Non-pigmented ciliary epithelial cell (primary cell): ENCODE data around the gene TLCD1.

ENCODE experiments used
- DNase-seq: peaks from one replicate; pipeline ENCODE4 v3.0.0-alpha.2; 2010; ENCODE audit warnings: low read depth

The TLCD1 gene, protein sequence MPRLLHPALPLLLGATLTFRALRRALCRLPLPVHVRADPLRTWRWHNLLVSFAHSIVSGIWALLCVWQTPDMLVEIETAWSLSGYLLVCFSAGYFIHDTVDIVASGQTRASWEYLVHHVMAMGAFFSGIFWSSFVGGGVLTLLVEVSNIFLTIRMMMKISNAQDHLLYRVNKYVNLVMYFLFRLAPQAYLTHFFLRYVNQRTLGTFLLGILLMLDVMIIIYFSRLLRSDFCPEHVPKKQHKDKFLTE

DNA sequence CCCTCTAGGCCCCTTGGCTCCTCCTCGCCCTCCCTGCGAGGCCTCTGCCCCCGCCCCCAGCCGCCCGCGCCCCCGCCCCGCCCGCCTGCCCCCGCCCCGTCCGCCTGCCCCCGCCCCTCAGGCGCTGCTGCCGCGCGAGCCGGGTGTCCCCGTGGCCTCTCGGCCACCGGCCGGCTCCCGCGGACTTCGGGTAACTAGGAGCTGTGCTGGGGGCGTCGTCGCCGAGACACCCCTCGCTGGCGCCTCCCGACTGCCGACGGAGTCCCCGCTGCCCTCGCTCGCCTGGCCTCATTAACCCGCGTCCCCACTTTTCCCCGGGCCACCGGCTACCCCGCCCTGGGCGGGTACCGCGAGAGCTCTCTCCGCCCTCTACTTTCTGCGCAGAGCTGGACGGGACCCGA is at the start of gene TLCD1:
Gene TLCD1, minus strand, starts transcription at position 8 of the 401 bp plus-strand sequence. CDS start 136 bp downstream, outside the sequence.
- no peak for DNase-seq

DNA sequence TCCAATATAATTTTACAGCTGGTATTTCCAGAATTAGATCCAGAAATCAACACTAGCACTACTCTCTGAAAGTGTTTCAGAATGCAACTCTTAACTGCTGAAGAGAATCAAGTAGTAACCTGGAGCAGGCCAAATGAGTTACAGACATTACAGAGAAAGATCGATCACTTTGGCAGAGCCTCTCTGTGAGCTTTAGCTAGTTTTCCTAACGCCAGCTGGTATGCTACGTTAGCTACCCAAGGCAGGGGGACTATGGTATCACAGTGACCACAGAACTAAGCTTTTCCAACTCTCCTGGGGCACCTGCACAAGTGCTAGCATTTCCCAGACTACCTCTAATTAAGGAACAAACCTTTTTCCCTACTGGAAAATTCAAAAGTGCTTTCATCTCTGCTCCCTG is 48.2 kb upstream of the TLCD1 start:
- DNase-seq: no peak

DNA sequence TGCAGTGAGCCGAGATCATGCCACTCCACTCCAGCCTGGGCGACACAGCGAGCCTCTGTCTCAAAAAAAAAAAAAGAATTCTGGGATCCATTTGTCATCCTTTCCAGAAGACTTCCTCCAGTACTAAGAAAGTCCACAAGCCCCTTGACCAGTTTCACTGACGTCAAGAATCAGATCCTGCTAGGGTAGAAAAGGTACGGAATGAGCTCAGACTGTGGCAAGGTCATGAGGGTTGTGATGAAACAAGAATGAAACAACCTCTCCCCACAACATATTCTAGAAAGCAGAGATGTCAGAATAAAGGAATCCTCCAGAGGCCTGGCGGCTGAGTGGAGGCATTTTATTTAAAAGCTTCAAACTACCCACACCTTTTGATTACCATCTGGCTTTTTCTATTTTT is 47.7 kb upstream of the TLCD1 start:
- no peak for DNase-seq

DNA sequence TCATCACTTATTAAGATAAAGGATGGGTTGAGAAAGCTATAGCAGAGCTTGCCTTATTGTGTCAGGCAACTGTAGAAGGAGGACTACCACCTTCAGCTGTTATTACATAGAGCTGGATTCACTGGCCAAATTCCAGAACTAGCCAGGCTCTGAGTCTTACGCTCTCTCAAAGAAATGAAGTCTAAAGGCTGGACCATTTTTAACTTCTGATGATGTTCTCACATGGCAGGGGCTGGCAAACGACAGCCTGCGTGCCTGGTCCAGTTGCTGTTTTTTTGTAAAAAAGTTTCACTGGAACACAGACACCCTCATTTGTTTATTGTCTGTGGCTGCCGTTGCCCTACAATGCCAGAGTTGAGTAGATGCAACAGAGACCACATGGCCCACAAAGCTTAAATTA is 39.0 kb upstream of the TLCD1 start:
- no peak for DNase-seq

DNA sequence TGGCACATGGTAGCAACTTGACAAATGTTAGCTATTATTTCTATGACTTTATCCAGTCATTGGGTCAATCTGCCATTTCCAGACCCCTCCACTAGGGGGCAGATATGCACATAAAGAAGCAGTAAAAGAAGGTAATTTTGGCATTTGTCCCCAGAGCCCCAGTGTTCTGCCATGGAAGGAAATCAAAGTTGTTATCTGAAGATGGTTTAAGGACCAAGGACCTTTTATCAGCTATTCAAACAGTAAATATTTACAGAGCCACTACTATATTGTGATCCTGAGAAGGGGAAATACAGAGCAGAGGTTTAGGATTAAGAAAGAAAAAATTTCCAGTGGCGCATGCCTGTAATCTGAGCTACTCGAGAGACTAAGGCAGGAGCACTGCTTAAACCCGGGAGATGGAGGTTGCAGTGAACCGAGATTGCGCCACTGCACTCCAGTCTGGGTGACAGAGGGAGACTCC is 37.8 kb upstream of the TLCD1 start:
- no peak for DNase-seq

DNA sequence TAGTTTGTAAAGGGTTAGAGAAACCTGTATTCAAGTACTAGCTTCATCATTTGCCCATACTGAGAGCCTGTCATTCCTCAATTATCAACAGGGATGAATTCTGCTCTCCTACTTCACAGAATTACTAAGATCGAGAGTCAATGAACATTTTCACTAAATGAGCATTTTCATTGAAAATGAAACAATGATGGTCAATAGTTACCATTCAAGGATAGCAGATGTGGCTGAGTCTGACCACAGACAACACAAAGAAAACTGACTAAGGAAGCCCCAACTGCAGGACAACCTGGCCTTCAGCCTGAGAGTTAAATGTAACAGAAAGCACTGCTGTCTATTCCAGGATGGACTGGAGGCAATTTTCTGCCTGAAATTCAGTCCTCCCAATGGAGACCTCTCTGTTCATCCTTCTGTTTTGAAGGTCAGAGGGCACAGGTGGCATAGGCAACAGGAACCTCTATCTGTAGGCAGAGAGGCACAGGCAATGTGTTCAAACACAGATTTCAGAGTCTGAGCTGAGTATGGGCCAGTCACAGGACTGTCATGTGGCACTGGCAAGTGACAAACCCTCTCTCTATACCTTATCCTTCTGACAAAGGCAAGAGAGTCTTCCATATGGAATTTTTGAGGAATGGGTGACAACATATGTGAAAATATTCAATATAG is 37.2 kb upstream of the TLCD1 start:
- no peak for DNase-seq

DNA sequence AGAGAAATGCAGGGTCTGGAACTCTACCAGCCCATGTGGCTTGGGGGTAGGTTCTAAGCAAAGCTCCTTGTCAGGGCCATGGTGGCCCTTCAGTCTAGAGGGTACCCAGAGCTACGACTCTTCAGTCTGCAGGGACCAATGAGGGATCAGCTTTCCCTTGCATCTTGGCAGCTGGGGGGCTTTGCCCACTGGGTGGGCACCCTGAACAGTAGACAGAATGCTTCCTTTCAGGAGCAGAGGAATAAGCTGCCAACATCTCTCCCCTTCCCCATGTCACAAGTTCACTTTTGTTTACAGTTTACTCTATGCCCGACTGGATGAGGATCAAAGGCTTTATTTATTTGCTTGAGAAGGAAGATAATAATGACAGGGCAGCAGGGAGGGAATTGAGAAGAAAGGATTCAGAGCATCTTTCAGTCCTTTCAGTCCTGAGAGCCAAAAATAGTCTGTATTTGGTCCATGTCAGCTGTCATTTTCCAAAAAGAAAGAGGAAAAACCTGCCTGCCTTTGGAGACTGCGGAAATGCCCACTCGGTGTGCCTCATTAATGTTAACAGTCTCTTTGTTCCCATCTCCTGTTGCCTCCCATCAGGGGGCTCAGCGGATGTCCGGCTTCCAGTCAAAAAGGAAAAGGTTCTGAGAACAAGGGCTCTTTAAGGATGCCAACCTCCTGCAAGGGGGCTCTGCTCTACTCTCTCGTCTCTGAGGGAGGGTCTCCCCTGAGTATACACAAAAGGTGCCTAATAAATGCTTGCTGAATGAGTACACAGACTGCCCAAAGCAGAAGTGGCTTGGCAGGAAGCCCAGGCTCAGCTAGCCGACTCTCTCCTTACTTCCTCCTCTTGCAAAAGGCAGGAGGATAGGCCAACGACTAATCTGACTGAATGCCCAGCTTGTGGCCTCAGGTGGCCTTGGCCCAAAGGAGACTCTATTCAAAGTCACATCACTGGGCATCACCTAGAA is 34.8 kb upstream of the TLCD1 start:
- peak; percentile 24 for DNase-seq

DNA sequence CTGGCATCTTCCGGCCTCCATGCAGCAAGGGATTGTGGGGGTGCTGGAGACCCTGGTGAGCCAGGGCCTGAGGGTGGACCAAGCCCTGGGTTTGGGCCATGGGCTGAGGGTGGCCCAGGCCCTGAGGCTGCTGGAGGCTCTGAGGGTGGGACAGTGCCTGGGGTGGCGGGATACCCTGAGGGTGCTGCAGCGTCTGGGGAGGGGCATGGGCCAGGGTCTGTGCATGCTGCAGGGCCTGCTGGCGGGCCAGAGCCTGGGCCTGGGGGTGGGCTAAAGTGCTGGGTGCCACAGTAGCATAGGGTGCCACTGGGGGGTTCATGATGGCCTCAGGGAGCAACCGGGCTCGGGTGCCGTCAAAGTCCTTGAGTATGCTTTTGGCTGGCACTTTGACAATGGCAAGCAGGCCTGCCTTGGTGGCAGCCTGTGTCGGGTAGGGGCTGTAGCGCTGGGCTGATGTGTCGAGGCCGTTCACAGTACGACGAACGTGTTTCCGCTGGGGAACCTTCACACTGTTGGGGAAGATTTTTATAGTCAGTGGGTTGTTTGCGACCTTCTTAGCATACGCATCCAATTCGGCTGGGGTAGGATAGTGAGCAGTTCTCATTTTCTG is 33.3 kb upstream of the TLCD1 start:
- DNase-seq: no peak

DNA sequence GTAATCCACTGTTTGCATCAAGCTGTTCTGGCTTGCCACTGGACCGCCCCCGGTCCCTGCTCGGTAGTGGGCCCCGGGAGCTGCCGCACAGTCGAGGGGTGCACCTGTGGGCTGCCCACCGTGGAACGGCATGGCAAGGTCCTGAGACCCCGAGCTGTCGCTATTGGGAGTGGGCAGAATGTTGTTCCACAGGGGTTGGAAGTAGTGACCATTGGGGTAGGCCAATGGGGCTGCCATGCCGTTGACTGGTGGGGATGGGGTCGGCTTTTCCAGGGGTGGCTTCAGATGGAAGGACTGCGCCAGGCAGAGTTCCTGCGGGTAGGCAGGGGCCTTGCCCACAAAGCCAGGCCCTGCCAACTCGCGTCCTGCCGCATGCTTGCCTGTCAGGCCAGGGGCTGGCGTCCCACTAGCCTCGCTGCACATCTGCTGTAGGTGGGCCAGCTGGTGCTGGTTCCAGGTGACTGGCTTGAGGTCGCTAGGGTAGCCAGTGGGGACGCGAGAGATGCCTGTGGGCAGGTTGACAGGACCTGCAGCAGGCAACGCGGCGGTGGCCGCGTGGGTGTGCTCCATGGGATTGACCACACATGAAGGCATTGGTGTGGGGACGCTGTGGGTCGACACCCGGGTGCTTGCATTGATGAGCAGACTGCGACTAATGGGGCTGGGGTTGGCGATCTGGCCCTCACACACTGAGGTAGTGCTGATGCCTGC is 32.5 kb upstream of the TLCD1 start:
- no peak for DNase-seq

DNA sequence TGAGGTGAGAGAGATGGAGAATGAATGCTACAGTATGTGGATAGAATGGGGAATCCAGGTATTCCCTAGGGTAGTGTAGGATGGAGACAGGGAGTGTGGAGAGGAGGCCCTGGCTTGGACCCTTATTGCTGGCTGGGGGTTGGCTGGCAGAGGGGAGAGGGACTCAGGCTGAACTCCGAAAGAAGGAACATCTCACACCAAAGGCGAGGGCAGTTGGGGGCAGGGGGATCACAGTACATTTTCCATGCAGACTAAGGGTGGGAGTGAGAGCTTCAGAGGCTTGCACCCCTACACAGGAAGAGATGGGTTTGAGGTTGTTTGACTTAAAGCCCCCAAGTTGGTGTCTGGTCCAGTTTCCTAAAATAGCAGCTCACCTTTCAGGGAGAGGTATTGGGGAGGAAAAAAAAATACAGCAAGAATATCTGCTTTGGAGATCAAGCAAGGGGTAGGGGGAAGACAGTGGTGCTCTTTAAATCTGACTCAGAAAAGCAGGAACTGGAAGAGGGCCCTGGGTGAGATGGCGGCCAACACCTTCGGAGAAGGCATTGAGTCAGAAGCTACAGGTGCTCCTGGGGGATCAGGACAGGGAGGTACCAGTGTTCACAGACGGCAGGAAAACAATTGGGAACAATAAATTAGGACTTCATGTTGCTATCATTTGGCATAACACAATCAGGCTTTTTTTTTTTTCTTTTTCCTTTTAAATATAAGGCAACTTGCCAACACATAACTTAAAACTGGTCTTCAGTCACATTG is 30.2 kb upstream of the TLCD1 start:
- DNase-seq: no peak

DNA sequence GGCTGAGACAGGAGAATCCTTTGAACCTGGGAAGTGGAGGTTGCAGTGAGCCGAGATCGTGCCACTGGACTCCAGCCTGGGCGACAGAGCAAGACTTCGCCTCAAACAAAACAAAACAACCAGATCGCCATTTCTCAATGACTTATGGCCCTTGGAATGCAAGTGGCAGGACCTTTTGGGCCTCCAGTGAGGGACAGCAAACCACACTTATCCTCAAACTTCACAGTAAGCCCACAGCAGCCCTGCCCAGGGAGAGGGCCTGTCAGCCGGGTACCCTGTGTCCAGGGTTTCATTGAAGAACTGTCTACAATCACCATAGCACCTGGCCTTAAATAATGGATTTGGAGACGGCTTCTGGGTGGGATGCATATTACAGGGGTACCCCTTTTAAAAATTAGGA is 29.5 kb upstream of the TLCD1 start:
- no peak for DNase-seq

DNA sequence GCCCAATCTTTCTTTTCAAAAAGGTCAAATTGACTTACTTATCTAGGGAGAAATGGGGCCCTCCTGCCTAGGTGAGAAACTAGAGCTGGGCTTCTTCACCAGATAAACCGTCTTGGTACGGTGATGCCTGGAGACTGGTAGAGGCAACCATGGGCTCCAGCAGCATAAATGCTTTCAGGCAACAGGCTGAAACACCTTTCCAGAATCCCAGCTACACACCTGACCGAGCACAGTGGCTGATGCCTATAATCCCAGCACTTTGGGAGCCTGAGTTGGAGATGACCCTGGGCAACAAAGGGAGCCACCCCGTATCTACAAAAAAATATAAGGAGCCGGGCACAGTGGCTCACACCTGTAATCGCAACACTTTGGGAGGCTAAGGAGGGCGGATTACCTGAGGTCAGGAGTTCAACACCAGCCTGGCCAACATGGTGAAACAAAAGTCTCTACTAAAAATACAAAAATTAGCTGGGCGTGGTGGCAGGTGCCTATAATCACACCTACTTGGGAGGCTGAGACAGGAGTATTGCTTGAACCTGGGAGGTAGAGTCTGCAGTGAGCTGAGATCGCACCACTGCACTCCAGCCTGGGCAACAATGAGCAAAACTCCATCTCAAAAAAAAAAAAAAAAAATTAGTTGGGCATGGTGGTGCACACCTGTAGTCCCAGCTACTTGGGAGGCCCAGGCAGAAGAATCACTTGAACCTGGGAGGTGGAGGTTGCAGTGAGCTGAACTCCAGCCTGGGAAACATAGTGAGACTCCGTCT is 25.8 kb upstream of the TLCD1 start:
- no peak for DNase-seq

DNA sequence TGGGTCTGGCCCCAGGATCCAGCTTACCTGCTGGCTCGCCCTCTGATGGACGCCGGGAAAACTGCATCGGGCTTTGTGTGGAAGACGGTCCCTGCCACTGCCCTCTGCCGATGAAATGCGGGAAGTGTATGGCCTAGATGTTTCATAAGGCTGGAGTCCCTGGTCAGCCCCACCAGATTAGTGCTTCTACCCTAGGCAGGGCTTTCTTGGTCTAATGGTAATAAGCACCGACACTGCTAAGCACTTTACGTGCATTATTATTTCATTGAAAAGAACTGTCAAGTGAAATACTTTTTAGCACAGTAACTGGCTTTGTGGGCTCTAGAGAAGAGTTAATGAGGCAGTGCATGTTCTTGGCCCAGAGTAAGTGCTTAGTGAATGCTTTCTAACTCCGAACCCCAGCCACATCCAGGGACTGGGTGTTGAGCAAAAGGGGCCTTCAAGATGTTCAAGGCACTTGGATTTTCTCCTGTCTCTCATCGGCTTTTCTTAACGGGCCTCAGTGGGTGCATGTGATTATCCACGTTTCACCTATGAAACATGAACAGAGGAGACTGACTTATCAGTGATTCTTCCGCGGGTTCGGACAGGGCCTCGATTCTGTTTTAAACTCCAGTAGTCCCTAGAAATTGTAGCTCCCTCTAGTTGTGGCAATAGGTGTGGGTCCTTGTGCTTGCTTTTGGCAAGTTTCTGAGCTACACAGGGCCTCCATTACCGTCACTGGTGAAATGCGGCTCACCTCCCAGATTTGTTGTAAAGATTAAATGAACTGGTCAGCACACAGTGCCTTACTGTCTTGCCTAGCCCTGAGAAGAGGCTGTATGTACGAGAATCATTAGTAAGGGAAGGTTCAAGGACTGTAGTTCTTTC is 24.4 kb upstream of the TLCD1 start:
- DNase-seq: peak; percentile 67

DNA sequence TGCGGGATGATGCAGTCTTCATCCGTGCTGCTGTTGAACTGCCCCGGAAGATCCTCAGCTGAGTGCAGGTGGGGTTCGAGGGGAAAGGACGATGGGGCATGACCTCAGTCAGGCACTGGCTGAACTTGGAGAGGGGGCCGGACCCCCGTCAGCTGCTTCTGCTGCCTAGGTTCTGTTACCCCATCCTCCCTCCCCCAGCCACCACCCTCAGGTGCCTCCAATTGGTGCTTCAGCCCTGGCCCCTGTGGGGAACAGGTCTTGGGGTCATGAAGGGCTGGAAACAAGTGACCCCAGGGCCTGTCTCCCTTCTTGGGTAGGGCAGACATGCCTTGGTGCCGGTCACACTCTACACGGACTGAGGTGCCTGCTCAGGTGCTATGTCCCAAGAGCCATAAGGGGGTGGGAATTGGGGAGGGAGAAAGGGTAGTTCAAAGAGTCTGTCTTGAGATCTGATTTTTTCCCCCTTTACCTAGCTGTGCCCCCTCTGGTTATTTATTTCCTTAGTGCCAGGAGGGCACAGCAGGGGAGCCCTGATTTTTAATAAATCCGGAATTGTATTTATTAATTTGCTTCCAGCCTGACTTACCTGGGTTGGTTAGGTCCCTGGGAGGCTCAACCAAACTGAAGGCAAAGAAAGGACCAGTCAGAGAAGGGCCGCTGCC is 23.6 kb upstream of the TLCD1 start:
- no peak for DNase-seq

DNA sequence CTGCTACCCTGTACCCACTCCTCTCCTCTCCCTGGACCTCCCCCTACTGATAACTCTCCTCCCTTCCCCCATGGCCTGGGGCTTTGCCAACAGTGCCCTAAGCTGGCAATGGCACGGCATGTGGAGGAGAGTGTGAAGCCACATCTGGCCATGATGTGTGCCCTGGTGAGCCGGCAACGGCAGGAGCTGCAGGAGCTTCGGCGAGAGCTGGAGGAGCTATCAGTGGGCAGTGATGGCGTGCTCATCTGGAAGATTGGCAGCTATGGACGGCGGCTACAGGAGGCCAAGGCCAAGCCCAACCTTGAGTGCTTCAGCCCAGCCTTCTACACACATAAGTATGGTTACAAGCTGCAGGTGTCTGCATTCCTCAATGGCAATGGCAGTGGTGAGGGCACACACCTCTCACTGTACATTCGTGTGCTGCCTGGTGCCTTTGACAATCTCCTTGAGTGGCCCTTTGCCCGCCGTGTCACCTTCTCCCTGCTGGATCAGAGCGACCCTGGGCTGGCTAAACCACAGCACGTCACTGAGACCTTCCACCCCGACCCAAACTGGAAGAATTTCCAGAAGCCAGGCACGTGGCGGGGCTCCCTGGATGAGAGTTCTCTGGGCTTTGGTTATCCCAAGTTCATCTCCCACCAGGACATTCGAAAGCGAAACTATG is 23.0 kb upstream of the TLCD1 start:
- DNase-seq: no peak

DNA sequence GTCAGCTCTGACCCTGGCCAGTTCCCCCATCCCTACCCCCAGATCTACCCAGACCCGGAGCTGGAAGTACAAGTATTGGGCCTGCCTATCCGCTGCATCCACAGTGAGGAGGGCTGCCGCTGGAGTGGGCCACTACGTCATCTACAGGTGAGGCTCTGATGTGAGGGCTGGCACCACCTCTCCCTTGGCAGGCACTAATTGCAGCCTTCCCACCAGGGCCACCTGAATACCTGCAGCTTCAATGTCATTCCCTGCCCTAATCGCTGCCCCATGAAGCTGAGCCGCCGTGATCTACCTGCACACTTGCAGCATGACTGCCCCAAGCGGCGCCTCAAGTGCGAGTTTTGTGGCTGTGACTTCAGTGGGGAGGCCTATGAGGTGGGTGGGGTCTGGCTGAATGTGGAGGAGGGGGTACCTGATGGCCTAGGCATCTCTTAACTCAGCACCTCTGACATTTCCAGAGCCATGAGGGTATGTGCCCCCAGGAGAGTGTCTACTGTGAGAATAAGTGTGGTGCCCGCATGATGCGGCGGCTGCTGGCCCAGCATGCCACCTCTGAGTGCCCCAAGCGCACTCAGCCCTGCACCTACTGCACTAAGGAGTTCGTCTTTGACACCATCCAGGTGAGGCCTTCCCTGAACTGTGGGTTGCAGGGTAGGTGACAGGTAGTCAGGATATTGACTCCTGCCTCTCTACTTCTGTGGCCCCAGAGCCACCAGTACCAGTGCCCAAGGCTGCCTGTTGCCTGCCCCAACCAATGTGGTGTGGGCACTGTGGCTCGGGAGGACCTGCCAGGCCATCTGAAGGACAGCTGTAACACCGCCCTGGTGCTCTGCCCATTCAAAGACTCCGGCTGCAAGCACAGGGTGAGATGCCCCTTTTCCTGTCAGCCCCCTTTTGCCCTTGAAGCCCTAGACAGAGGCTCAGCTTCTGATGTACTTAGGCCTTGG is 22.0 kb upstream of the TLCD1 start:
- no peak for DNase-seq
